Measurements from ENCODE around the gene FOXO1. TPM values are rescaled to one million over a fixed set of nuclear protein-coding genes. Genes with fewer than 3 reads are reported as not detected.
"Not testable (repeated sequence)": the region's sequence is repeated elsewhere in the genome, so short reads cannot be mapped to it uniquely, and the experiment has no call there.

FOXO1 gene
- total RNA-seq = 57.5 TPM

DNA sequence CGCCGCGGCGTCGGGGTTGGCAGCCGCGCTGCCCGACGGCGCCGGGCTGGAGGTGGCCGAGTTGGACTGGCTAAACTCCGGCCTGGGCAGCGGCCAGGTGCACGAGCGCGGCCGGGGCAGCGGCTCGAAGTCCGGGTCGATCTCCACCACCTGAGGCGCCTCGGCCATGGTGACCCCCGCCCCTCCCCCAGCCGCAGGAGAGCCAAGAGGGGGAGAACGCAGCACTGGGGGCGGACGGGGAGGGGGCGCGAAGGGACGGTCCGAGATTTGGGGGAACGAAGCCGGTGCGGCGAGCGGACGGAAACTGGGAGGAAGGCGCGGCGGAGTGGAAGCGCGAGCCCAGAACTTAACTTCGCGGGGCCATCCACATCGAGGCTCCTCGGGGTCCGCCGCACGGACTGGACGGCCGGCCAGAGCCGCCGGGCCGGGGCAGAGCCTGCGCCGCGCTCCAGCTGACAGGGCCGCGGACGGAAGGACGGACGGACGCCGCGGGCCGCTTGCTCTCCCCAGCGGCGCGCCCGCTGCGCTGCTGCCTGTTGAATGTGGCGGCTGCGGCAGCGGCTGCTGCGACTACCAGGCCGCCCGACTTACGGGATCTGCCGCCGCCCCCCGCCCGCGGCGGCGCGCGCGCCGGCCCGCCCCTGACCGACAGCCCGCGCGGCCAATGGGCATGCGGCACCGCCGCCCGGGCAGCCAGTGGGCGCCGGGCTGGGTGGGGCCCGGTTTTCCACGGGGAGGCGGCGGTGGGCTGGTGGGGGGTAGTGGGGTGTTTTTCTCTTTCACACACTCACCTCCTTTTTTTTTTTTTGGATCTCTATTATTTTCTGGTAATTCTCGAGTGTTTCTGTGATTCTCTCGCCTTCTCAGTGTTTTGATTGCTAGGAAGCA is at the start of gene FOXO1:
Gene FOXO1, minus strand, starts transcription at position 597 of the 888 bp plus-strand sequence. Its CDS starts 429 bp downstream, at position 168.
- intact Hi-C loops (cut with DNase I) = loop anchor here (10.0 kb wide), 2 partner anchors 181 to 261 kb away; no protein-coding TSS in a partner anchor
- DNase-seq (ENCODE audit: low spot score) = peak; percentile 94
- ATAC-seq = peak; percentile 90

DNA sequence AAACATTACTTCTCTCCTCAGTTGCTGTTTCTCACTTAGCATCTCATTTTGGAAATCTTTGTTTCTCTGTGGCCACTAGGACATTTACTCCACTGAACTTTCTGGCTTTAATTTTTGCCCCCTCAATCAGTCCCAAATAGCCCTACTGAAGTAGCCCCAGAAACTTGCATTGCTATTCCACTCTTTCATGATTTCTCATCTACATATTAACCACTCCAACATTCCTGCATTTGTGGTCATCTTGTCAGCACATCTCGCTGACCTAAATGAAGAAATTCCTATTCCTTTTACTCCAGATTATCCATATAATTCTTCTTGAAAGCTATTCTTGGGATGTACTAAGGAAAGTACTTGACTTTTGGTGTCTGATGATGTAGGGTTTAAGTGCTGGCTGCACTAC is 48.0 kb upstream of the FOXO1 start:
- DNase-seq (ENCODE audit: low spot score); ATAC-seq; intact Hi-C loops (cut with DNase I): not testable (repeated sequence)

DNA sequence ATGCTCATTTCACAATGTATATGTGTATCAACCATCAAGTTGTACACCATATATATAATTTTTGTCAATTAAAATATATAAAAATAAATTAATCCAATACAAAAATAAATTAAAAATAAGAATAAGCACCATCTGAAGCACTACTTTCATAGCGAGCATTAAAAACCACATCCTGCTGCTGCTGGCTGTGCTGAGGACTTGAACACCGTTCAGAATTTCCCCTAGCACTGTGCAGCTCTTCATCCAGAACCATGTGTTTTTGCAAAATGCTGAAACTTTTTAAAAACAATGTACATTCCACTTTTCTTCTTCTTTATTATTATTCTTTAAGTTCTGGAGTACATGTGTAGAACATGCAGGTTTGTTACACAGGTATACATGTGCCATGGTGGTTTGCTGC is 40.0 kb upstream of the FOXO1 start:
- no peak for ATAC-seq
- no peak for DNase-seq (ENCODE audit: low spot score)
- intact Hi-C loops (cut with DNase I) = no loop called here

DNA sequence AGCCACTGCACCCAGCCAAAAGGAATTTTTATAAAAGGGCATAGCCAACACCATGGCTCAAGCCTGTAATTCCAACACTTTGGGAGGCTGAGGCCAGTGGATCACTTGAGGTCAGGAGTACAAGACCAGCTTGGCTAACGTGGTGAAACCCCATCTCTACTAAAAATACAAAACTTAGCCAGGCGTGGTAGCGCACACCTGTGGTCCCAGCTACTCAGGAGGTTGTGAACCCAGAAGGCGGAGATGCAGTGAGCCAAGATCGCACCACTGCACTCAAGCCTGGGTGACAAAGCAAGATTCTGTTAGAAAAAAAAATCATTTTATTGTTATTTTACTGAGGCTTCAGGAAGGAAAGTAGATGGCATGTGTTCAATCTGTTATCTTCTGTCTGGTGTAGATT is 31.3 kb upstream of the FOXO1 start:
- intact Hi-C loops (cut with DNase I) = no loop called here
- no peak for ATAC-seq
- DNase-seq (ENCODE audit: low spot score) = no peak

DNA sequence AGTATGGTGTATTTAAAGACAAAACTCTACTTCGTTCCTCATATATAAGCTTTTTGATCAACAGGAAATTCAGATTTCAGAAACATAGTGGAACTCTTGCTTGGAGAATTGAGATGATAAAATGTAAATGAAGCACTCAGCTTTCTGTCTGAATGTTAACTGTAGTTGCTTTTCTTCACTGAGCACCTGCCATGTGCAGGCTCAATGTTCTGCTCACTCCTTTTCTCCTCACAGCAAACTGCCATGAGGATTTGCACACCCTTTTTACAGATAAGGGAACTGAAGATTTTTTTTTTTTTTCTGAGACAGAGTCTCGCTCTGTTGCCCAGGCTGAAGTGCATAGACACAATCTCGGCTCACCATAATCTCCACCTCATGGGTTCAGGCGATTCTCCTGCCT is 28.0 kb upstream of the FOXO1 start:
- DNase-seq (ENCODE audit: low spot score) = no peak
- ATAC-seq = no peak
- intact Hi-C loops (cut with DNase I) = no loop called here

DNA sequence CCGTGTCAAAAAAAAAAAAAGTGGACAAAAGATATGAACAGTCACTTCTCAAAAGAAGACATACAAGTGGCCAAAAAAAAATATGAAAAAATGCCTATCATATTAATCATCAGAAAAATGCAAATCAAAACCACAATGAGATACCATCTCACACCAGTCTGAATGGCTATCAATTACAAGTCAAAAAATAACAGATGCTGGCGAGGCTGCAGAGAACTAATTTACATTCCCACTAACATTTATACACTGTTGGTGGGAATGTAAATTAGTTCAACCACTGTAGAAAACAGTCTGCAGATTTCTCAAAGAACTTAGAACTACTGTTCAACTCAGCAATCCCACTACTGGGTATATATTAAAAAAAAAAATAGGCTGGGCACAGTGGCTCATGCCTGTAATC is 26.5 kb upstream of the FOXO1 start:
- intact Hi-C loops (cut with DNase I) = no loop called here
- DNase-seq (ENCODE audit: low spot score) (no peak), ATAC-seq (no peak)

DNA sequence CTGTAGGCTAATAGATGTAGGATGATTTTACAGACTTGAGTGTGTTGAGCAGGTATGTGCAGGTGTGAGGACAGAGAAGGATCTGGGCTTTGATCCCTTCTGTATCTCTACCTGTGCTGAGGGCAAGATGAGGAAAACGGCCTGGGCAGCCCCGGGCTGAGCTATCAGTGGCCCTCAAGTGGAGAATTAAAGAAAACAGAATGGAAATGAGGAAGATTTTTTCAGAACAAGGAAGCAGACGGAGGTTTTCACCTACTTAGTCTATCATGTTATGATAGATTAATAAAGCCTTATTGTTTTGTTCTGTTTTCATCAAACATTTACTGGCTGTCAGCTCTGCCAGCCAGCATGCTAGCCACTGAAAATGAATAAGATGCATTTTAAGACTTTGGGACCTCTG is 22.3 kb upstream of the FOXO1 start:
- DNase-seq (ENCODE audit: low spot score) (no peak), ATAC-seq (no peak)
- intact Hi-C loops (cut with DNase I) = no loop called here

DNA sequence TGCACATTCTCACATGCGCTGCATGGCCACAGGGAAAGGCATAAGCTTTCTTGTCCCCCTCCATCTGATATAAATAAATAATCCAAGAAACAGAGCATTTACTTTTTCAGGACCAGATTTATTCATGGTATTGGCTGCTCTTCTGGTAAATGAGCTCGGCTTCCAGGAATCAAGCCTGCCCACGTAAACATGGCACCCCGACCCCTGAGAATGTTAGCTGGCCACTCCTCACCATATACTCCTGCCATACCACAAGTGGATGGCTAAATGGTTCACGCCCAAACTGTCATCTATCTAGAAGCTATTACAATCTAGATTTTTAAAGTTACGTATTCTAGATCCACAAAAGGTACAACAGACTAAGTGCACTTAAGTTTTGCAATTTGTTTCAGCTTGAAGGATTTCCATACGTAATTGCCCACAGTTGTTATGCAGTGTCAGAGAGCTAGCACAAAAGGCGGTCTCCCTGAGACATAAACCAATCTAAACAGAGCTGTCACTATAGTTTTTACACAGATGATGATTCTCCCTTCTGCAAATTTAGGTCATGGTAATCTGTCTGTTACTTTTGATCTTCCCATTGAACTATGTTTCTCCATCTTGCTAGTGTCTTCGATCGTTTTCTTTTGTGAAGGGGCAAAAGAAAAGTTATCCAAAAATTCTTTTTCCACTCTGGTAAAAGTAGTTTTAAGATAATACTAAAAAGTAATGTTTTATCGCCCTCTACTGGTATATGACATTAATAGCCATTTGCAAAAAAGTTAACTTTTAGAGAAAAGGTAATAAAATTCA is 16.2 kb upstream of the FOXO1 start:
- DNase-seq (ENCODE audit: low spot score) (no peak), ATAC-seq (peak; percentile 46)
- intact Hi-C loops (cut with DNase I) = loop anchor here (5.0 kb wide), 2 partner anchors 620 to 915 kb away; no protein-coding TSS in a partner anchor

DNA sequence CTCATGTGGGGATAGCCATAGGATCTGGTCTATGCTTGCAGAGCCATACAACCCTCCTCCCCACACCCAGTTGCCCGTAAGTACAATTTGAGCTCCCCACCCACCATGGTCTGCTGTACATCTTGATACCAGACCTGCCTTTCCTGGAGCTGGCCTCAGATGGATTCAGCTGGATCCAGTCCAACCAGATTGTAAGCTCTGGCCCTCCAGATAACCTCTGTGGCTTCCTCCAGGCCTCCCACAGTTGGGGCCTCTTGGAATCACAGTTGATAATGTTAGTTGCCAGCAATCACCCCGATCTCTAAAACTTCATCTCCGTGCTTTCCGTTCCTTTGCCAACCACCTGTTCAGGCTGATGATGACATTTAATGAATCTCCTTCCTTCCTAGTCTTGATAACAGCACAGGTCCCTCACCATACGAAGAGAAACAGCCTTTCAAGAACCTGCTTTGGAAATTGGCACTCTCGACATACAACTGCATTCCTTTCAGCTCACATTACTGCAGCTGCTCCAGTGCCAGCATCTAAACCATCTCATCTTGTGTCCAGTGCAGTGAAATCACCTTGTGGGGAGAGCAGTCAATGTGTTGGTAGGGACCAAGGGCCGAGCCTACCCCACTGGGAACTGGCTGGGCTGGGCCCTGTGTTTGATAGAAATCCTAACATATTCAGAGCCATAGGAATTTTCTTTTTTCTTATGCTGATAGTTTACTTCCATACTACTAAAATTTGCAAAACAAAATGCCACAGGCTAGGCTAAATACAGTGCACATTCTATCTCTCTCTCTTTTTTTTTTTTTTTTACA is 15.1 kb upstream of the FOXO1 start:
- ATAC-seq (peak; percentile 59), DNase-seq (ENCODE audit: low spot score) (no peak)
- intact Hi-C loops (cut with DNase I) = loop anchor here (5.0 kb wide), 2 partner anchors 619 to 914 kb away; no protein-coding TSS in a partner anchor

DNA sequence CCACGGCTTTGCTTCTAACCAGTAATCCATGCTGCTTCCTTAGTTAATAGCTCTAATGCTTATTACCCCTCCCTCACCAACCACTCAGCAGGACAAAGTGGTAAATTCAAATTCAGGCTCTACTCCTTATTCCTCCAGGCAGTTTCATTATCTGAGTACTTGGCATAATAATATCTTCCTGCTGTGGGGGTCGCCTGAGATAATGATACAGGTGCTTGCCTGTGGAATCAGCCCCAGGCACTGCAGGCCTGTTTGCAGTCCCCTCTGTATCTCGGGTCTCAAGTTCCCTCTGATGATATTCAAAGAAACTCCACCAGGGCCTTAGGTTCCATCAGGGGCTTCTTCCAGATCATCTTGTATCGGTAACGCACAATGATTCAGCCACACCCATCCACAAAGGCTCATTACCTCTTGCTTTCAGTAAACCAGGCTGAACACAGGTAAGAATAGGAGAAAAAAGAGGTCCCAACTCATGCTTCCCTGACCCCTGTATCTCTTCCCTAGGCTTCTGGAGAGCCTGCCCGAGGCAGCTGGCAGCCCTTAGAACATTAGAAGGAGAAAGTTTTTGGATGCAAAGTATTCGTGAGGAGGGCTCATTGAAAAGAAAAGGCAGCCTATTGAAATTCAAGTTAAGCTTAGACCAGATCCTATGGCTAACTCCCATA is 14.3 kb upstream of the FOXO1 start:
- ATAC-seq (no peak), DNase-seq (ENCODE audit: low spot score) (no peak)
- intact Hi-C loops (cut with DNase I) = loop anchor here (5.0 kb wide), 2 partner anchors 618 to 913 kb away; no protein-coding TSS in a partner anchor

DNA sequence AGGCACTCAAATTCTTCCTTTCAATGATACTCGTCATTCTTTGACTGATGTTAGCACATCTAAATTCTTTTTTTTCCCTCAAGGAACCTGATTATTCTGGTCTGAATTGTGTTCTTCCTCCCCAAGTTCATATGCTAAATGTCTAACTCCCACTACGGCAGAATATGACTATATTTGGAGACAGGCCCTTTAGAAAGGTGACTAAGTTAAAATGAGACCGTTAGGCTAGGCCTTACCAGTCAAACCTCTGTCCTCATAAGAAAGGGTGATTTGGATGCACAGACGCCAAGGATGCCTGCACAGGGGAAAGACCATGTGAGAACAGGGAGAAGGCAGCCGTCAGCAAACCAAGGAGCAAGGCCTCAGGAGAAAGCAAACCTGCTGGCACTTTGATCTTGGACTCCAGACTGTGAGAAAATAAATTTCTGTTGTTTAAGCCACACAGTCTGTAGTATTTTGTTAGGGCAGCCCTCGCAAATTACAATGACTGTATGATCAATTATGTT is 13.1 kb upstream of the FOXO1 start:
- no peak for ATAC-seq
- DNase-seq (ENCODE audit: low spot score) = no peak
- intact Hi-C loops (cut with DNase I) = no loop called here

DNA sequence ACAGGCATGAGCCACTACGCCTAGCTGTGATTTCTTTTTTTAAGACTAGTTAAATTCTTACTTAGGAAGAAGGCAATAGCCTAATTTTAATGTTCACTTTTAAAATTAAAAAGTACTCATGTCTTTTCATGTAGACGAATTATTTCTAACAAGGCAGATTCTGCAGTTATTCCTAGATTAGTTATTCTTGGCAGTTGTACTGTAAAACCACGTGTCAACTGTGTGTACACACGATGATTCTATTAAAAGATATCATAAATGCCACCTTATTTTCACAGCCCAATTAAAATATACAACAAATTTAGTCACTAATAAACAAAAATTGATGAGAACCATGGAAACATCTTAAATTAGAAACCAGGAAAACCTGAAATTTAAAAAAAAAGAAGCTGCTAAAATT is 10.6 kb upstream of the FOXO1 start:
- intact Hi-C loops (cut with DNase I) = no loop called here
- DNase-seq (ENCODE audit: low spot score) (no peak), ATAC-seq (no peak)

DNA sequence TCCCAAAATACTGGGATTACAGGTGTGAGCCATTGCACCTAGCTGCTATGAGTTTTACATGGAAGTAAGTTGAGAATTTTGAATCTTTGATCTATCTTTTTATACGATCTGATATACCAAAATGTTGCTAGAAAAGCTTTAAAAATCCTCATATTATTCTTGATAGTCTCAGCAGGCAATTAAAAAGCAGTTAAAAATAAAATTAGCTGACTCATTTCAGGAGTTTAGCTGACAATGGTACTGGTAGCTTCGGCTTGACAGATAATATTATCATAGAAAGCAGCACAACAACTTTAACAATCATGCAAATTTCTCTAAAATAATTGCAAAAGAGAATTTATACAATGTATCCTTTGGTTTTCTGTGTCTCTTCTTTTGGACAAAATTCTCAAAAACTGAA is 9.6 kb upstream of the FOXO1 start:
- DNase-seq (ENCODE audit: low spot score) (no peak), ATAC-seq (no peak)
- intact Hi-C loops (cut with DNase I) = no loop called here

DNA sequence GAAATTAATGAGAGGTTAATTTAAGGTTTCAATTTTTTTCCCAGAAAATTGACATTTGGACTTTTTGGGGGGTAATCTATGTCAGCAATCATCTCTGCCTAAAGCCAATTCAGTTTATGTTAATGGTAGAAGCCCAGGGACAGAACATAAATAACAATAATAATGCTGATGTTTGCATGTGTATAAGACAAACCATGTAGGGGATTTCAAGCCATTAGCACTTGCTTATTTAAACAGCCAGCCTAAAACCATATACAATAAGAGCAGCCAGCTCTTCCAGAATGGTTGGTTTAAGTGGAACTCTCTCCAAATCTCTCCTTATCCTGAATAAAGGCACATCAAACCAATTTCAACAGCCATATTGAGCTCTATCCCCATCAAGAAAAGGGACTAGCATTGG is 7.0 kb upstream of the FOXO1 start:
- DNase-seq (ENCODE audit: low spot score) = no peak
- no peak for ATAC-seq
- intact Hi-C loops (cut with DNase I) = no loop called here

DNA sequence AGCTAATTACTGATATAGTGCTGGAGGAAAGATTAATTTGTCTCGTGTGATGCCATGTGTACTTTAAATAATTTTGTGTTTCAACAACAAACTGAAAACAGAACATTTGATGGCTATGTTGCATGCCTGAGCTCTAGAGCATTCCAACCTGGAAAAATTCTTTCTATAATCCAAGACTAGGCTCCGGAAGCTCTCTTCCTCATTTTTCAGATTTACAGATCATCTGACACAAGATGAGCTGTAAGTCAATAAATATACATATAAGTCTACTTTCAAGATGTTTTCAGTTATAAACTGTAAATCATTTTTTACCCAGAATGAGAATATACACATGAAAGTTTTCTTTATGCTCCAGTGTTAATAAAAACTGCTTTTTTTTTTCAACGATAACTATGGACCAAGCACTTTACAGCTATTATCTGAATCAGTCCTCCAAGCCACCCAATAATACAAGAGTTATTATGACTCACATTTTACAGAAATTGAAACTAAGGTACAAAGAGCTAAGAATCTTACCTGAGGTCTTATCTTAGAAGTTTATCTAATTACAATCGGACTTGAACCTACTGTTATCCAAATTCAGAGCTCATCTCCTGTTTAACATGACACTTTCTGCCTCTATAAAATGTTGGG is 6.4 kb upstream of the FOXO1 start:
- ATAC-seq (no peak), DNase-seq (ENCODE audit: low spot score) (no peak)
- intact Hi-C loops (cut with DNase I) = no loop called here

DNA sequence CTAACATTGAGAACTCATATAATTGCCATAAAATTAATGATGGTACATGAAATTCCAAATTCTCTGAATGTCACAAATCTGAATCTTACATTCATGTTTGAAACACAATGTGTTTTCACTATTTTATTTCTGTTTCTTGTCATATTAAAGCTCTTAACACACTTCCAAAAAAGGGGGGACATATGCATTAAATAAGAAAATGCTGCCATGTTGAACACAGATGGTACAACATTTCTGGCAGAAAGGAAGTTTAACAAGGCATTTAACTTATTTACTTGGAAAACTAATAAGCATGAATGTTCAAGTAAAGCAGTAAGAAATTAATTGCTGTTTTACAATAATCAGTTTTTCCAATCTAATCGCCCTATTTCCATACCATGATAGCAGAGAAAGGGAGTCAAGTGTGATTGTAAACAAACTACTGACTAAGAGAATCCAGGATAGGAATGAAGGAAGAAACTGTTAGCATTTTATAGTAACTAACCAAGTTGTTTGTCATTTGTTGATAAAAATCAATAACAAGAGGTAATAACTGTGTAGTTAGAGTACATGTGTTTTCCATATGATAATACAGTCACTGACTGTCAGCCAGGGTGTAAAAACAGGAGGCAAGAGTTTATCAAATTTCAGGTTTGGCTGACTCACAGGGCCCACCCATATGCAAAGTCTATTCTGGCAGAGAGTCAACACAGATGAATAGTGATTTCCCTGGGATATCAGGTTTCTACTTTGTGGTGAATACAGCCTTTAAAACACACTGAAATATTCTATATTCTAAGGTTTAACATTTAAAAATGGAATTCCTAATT is 5.7 kb upstream of the FOXO1 start:
- intact Hi-C loops (cut with DNase I) = no loop called here
- ATAC-seq = no peak
- DNase-seq (ENCODE audit: low spot score) = no peak

DNA sequence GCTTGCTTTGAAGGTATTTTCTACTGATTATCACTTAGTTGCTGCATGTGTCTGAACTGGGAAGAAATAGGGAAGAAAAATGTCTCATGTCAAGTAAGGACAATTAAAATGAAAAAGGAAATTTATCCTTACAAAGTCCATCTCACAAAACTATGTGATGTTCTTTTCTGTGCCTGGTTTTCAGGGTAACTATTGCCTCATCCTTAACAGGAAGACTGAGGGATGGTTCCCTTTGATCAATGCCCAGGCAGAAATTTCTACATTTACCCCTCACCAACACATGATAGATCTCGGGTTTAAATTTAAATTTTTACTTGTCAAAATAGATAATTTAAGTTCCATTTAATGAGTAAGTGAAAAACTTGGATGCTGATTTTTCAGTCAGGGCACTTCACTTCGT is 3.9 kb upstream of the FOXO1 start:
- intact Hi-C loops (cut with DNase I) = no loop called here
- ATAC-seq (no peak), DNase-seq (ENCODE audit: low spot score) (no peak)

Data from sciatic nerve (tissue), 2 donors.